NK-92 treated with Interleukin-12 subunit alpha and Interleukin-12 subunit beta, amount 100 ng/mL, for 24 hours (cell line): ENCODE results near the gene POU3F1.

Experiments
- DNase-seq: peaks from one replicate; lab custom pipeline; 2025; lab: John Stamatoyannopoulos, UW

Gene POU3F1

DNA sequence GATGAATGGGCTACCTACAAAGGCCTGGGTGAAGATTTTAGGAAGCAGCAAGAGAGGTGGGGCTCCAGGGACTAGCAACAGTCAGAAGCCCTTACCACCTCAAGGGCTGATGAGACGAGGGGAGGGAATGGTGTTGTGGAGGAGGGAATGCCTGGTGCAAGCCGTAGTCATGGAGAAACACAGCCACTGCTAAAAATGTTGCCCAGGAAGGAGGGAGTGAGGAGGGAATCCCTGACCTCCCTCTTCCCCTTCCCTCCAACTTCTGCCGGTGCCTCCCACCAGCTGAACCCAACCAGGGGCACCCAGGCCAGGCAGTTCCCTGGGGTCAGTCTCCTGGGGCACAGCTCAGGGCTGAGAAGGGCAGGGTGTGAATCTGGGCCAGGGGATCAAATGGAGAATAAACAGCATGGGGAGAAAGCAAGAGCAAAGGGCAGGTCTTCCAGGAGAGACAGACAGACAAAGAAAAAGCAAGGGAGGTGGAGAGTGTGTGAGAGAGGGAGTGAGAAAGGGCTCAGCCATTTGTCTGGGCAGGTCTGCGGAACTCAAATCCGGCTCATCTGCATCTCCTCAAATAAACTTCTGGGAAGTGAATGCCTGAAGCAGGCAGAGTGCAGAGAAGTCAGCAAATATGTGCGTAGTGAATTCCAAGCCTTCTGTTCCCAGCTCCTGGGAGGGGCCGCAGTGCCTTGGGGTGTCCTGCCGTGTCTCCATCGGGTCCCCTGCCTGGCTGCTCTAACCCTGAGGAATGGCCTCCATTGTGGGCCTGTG is 27.1 kb upstream of the POU3F1 start:
- DNase-seq, result no peak

DNA sequence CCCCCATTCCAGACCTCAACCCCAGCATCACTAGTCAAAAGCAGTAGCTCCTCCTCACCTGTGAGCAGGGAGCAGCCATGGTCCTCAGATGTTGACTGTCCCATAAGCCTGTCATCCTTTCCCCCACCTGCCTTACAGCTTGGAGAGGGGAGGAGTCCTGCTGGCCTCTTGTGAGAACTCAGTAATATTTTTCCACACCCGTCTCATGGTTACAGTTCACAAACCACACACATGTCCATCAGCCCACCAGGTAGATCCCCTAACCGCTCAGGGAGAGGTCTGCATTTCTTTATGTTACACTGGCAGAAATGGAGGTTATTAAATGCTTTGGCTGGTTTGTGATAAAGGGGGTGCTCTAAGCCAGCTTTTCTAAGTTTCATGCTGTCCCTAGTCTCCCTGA is 26.3 kb upstream of the POU3F1 start:
- no peak for DNase-seq

DNA sequence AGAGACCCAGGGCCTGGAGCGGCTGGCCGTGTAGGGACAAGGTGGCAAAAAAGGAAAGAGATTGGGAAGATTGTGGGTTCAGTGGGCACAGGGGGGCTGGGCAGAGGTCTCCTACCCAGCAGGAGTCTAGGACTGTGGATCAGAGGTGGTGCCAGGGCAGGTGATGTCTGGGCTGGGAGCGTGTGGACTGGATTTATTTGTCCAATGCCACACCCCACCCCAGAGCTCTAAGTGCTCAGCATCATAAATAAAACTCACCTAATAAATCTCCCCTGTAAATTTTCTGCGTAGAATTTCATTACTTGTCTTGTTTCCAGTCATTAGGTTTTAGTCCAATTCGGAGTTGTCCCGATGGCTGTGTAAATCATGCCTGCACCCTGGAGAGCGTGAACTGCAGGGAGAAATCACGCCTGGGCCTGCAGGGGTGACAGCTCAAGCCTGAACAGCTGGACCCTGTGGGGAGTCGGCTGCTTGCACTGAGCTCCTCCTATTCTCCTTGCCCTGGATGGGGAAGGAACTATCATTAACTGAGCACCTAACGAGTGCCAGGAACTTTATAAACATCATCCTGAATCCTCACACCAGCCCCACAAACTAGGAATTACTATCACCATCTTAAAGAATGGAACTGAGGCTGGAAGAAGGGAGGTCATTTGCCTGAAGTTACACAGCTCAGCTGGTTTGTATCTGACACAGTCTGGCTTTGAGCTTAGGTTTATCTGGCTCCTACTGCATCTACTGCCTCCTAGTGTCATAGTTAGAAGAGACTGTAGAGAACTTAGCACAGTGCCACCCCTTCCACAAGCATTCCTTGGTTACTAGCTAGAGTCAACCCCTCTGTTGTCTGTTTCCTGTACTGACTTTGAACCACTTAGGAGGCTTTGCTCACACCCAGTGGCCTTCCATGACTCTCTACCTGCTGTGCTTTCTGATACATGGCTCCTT is 25.0 kb upstream of the POU3F1 start:
- DNase-seq, result no peak

DNA sequence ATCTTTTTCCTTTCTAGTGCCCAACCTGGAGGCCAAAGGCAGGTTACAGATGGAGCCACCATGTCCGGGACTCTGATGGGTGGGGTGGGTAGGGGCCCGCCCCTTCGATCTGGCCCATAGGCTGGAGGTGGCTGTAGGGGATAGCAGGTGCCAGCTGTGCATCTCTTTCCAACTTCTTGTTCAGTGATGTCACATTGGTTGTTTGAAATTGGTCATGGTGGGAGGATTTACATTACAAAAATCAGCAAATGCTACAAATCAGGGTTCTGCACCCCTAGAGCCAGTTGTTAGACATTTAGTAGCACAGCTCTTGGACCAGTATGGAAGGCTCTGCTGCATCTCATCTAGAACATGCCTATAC is 22.4 kb upstream of the POU3F1 start:
- DNase-seq, result no peak

DNA sequence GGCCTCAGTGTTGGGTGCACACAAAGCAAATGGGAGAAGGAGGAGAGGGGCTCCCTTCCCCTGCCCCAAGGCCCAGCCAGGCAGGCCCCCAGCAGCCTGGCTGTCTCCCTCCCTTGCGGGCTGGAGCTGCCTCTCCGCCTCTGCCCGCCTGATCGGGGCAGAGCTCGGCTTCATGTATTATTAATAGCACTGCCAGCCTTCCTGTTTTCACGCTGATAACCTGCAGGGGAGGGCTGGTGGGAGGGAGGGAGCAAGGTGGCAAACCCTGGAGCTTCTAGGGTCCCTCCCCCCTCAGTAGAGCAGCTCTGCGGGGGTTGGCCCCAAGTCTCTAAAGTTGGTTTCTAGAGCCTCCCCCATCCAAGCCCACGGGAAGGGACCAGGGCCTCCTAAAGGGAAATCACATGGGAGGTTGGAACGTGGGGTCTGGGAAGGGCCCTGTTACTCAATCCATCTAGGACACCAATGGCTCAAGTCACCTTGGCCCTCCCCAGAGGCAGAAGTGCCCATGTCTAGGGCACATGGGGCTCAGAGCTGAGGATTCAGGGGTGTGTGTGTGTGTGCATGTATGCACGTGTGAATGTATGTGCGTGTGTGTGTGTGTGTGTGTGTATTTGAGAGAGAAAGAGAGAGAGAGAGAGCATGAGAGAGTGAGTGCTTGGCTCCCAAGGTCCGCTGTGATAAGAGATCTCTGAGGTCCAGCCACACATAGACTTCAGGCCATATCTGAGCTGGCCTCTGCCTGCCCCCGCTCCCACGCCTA is 21.8 kb upstream of the POU3F1 start:
- no peak for DNase-seq

DNA sequence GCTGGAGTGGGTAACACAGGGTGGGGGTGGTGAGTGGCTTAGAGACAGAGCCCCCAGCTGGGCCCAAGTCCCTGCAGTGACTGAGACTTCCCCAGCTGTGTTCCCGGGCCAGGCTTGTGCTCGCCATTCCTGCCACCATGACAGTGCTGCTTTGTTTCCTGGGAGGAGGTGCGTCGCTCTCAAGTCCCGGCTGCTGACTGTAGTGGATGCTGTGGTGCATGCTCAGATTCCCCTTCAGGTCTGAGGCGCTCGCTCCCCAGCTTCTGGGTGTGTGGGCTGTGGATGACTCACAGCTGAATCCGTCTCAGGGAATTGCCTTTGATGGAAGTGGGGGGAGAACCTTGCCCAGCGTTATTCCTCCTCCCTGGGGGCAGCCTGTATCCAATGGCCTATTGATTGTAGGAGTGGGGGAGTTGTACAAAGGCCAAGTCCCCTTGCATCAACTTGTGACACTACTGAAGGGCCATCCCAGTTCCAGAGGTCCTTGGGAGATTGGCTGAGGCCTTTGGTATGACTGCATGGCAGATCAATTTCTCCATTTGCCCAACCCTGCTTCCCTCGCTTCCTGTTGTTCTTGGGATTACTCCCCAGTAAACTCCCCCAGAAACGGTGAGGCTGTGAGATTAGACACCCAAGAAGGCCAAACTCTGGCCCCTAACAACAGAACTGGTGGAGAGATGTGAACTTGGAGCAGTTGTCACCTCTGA is 17.8 kb upstream of the POU3F1 start:
- DNase-seq, result no peak

DNA sequence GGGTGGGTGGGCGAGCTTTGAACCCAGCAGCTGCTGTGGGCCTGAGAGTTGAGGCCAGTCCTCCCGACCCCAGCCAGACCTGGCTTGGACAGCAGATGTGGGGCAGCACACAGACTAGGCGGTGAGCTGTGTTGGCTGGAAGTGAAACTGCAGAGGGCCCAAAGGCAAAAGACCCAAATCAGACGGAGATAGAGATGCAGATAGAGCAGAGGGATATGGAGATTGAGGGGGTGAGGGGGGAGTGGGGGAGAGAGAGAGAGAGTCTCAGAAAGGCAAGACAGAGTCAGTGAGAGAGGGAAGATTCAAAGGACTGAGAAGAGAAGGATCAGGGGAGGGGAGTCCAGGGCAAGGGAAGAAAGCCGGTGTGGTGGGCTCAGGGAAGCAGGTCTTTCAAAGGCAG is 17.0 kb upstream of the POU3F1 start:
- no peak for DNase-seq

DNA sequence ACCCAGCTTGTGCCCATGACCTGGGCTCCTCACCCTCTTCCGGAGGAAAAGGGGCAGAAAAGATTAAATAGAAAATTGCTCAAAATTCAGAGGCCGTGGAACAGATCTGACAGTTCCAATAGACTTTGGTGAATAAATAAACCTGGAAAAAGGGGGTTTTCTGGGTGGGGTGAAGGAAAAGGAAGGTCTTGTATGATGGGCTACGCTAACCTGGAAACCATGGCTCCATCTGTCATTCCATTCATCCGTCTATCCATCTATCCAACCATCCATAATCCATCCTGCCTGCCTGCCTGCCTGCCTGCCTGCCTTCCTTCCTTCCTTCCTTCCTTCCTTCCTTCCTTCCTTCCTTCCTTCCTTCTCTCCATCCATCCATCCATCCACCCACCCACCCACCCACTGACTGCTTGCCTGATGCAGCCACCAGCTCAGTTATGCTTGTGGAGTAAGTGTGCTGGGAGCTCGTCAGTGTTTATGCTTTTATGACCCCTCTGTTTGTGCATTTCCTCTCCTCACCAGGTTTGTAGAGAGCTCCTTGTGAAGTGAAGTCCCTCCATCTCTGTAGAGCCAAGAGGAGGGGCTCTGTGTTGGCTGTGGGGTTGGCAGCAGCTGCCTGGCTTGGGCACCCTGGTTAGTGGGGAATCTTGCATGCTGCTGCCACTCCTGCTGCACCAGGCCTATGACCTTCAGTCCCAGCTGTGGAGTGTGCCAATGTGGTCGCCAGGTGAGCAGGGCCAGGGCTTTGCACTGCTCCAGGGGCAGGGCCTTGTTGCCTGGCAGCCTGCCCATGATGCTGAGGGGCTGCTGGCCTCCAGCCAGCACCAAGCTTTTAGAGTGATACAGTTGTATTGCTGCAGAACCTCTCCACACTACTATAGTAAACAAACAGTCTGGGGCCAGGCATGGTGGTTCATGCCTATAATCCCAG is 16.0 kb upstream of the POU3F1 start:
- DNase-seq, result no peak

DNA sequence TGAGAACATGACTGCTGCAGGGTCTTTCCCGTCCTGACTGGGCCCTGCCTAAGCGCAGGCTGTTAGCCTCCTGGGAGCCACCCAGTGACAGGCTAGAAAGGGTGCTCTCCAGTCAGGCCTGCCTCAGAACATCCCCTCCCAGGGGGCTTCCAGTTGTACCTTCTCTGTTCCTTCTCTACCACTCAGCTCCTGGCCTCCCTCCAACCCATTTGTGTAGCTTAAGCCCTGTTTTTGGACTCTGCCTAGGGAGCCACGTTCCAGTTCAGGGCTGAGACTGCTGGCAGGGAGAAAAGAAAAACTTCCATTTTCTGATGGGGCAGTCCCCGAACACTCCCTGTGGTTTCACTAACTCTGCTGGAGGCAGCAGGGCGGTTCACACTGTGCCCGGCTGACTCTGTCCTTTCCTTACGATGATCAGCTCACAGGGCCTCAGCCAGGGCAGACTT is 15.3 kb upstream of the POU3F1 start:
- DNase-seq, result no peak

DNA sequence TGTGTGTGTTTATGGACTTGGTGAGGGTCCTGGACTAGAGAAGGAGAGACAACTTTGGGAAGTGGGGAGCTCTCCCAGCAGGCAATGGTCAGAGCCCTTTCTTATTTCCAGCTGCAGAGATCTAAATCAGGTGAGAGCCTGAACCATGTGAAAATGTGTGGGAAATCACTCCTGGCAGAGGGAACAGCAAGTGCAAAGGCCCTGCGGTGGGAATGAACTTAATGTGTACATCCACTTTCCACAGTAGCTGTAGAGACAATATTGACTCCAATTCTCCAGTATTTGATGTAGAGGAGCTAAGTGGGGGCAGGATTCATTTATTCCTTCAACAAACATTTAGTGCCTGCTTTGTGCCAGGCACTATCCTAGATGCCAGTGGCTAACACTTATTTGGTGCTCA is 14.7 kb upstream of the POU3F1 start:
- no peak for DNase-seq

DNA sequence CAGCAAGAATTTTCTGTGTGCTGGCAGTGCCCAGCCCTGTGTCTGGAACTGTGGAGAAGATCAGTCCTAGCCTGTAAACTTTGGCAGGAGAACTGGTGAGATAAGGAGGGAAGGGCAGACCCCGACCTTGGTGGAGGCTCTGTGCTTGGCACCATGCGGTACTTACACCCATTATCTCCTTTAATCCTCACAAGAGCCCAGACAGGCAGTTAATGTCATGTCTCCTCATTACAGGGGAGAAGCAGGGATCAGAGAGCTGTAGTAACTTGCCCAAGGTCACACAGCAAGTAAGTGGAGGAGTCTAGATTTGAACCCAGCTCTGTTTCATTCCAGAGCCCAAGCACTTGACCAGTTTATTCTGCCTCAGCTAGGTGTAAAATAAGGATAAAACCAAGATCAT is 13.9 kb upstream of the POU3F1 start:
- no peak for DNase-seq

DNA sequence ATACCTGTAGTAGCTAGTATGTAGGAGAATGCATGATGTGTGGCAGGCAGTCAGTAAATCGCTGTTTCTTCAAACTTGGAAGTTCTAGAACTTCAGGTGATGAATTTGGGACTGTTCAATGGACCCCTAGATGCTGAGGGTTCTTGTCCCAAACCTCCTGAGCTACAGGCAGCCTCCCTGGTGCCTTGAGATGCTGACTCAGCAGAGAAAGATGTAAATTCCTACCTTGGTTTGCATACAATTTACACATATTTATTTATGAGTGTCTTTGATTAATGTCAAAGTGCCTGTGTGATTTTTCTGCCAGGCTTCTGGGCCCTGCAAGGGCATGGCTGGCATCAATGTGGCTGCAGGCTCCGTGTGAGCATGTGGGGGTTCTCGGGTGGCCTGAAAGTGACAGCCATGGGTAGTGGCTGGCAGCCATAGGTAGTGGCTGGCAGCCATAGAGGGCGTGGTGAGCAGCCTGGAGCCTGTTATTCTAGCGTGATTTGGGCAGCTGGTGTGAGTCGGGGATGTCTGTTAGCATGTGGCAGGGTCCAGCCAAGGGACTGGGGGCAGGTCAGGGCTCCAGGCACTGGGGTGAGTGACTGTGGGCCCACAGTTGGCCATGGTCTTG is 13.2 kb upstream of the POU3F1 start:
- no peak for DNase-seq

DNA sequence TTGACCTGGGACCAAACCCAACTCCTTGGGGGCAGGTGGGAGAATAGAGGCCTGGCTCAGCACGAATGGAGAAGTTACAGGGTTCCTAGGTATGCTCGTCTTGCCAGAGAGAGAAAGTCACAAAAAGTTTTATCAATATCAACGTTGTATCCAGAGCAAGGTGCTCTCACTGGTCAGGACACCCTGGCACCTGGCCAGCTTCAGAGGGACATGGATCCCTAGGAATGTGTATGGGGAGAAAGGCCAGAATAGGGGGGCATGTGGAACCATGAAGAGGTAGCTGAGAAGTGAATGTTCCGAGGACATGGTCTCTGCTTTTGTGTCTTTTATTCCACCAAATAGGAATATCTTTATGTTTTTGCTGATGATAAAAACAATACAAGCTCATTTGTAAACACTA is 9.4 kb upstream of the POU3F1 start:
- DNase-seq, result no peak

DNA sequence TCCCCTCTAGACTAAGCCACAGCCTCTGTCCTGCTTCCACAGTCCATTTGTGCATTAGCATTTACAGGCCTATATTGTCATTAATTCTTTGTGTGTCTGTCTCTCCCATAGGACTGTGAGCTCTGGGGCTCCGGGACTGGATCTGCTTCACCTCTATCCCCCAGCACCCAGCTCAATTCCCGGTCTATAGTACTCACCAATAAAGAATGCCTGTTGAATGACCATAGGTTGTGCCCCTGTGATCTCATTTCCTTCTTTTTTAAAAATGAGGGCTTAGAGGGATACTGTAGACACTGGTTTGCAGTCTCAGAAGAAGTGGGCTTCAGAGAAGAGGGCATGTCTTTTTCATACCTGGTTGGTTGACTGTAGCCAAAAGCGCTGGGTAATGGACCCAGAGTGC is 8.8 kb upstream of the POU3F1 start:
- no peak for DNase-seq

DNA sequence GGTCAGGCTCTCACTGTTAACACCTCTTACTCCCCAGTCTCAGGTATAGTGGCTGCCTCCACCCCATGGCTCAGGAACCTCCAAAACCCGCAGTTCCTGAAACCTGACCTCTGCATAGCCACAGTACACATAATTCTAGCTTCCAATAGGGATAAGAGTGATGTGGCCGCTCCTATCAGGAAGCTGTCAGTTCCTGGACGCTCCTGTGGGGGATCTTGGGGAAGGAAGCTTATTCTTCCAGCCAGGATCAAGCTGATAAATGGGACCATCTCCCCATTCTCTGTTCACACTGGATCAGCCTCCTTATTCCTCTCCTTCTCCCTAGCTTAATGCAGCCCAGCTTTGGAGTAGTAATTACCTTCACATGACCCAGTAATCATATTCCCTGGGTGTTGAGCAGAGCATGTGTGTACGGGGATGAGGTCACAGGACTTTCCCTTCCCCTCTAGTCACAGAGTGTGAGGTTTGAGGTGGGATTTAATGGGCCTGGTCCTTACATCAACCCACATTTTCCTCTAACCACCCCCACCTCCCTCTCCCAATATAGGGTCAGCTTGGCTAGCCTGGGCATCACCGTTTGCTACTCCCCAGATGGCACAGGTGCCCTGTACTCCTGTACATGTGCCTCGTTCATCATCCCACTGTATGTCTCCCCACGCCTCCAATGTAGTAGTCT is 7.0 kb upstream of the POU3F1 start:
- DNase-seq, result no peak

DNA sequence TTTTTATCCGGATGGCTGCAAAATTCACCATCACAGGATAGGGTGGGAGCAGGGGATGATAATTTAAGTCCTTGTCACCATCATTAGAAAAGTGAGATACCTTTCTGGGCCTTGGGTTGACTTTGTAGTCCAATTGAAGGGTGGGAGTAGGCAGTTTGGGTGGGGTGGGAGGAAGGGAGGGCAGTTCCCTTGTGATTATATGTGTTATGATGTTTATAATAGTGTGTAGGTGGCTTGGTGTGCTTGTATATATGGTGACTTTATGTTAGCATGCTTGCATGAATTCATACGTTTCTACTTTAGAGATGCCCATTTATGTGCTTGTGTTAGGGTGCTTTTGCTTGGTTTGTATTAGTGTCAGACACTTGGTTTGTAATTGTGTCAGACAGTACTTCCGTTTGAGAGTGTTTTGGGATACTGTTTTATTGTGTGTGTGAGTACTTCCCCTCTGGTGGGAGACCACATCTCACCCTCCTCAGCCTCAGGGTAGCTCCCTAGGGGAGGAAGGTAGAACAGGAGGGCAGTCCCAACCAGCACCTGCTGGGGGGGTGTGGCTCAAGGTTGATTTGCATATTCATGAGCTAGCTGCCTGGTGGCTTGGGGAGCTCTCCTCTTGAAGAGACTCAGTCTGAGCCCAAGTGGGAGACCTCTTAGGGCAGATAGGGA is 6.3 kb upstream of the POU3F1 start:
- DNase-seq, result no peak

DNA sequence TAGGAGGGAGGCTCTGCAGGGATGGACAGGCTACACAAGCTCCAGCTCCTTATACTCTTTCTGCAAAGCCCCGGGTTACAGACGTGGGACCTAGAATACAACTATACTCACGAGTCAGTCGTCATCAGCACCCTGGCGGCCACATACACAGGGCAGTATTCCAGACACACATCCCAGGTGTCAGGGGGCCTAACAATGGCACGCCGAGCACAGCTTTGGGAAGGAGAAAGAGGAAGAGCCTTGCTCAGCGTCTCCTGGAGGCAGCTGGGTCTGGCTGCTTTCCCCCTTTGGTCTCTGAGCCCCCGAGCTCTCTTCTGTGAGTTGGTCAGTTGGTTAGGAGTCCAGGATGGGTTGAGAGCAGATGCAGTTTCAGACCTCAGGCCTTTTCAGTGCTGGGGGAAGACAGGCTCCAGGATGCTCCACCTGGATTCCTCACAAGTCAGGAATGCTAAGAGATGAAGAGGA is 4.5 kb upstream of the POU3F1 start:
- DNase-seq, result no peak

DNA sequence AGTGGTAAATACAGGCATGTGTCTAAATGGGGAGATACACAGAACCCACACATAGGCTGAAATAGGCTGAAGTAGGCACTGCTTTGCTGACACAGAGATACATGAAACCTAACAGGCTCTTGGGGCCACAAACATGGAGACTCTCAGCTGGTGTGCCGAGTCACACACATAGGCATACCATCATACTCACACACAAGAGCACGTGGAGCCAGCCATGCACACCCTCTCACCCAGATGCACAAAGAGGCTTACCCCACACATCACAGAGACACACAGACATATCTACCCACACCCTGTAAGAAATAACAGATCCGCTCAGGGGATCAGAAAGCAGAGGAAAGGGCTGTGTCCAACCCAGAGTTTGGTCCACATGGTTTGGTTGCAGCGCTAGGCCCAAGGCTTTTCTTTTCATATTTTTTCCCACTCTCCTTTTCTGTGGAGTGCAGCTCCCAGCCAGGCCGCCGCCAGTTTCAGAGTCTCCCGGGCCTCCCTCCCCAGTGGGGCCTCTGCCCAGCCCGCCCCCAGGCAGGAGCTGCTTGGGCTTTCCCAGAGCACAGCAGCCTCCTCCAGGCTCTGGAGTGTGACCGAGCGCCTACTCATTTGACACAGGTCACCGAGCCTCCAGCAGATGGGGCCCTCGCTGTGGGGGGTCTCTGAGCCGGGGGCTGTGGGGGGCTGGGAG is 3.9 kb upstream of the POU3F1 start:
- no peak for DNase-seq
